Raji (cell line): ENCODE results near the gene C10orf105.

Experiments used
- POLR2A ChIP-seq: IDR thresholded peaks from 2 replicates; pipeline ENCODE4 v1.6.1; 2011; ENCODE audit warnings: low read depth, low read length, control low read depth; ENCODE audit not compliant: insufficient read depth

Gene C10orf105

GRCh38 chr10:71692598-71693306 is 26.8 kb downstream of the C10orf105 start:
- TF ChIP-seq POLR2A, result no peak

DNA sequence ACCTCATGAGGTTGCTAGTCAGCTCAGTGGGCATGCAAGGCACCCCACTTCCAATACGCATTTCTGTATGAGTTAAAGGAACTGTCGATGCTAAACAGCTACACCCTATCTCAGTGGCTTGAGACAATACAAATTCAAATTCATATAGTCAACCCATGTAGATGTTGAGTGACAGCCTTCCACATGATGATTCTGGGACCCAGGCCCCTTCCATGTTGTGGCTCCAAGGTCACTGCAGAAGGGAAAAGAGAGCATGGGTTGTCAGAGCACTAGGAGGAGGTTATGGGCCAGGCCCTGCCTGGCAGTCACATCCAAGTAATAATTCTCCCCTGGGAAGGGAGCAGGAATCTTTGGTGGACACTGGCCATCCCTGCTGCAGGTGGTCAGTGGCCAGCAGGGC is 28.2 kb downstream of the C10orf105 start:
- no peak for TF ChIP-seq POLR2A

DNA sequence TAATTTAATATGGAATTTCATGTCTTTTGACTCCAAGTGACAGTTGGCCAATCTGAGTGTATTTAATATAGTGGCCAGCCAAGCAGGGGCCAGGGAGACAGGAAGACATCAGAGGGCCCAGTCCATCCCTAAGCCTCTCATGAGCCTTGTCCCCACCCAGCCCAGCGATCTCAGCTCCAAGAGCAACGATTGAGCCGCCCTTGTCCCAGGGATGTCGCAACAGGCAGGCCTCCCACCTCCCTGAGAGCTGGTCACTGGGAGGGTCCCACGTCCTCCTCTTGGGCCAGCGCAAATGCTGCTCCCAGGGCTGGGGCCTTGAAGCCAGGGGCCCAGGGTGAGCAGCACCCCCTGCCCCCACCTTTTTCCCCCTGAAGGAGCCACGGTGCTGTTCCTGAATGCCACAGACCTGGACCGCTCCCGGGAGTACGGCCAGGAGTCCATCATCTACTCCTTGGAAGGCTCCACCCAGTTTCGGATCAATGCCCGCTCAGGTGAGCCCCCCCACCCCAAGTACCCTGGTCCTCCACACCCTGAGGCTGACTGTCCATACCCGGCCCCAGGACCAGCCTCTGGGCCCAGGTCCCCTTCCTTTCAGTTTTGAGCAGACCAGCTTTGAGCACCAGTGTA is 29.4 kb downstream of the C10orf105 start:
- no peak for TF ChIP-seq POLR2A

DNA sequence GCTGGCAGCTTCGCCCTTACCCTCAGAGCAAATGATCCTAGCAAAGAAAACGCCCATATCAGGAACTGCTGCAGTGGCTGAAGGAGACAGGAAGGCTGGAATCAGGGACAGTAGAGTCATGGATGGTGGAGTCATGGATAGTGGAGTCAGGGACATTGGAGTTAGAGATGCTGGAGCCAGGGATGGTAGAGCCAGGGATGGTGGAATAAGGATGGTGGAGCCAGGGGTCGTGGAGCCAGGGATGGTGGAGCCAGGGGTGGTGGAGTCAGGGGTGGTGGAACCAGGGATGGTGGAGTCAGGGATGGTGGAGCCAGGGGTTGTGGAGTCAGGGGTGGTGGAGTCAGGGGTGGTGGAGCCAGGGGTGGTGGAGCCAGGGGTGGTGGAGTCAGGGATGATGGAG is 31.3 kb downstream of the C10orf105 start:
- TF ChIP-seq POLR2A, result no peak

DNA sequence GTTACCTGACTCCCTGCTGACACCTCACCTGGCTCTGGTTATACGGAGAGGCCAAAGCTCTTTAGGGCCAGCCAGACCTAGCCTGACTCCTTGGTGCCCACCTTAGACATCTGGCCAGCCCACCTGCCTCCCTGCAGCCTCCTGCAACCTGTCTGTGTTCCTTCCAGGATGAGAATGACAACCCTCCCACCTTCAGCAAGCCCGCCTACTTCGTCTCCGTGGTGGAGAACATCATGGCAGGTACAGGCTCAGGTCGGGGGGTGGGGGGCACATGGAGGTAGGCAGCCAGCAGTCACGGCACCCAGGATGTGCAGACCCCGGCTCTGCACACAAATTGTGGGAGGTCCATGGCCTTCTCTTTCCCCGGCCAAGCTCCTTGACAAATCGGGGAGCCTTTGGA is 32.1 kb downstream of the C10orf105 start:
- TF ChIP-seq POLR2A, result no peak

GRCh38 chr10:71687077-71687476 is 32.5 kb downstream of the C10orf105 start:
- TF ChIP-seq POLR2A, result no peak

DNA sequence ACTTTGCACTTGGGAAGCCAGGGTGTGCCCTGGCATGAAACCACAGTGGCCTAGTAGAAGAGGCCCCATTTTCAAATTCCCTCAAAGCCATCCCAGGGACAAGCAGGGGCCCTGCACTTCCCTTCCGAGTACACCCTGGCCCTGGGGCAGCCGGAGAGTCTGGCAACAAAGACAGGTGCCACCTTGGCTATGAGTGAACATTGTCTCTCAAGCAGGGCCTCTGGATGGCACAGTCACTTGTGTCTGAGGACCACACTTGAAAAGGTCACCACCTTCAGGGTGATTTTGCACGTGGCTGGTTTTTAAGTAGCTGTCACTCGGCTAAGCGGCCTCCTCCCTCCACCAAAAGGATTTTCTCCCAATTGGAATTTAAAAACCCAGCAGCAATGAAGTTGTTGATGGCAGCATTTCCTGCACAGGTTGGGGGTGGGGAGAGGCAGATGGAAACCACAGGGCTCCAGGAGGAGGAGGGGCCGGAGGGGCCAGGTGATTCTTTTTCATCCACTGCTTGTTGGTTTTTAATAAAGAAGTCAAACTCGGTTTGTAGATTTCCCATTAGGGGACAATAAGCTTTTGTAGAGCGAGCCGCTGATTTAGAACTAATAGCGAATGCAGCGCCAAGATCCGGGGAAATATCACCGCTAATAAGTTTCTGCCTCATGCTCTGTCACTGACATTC is 33.9 kb downstream of the C10orf105 start:
- TF ChIP-seq POLR2A, result no peak

DNA sequence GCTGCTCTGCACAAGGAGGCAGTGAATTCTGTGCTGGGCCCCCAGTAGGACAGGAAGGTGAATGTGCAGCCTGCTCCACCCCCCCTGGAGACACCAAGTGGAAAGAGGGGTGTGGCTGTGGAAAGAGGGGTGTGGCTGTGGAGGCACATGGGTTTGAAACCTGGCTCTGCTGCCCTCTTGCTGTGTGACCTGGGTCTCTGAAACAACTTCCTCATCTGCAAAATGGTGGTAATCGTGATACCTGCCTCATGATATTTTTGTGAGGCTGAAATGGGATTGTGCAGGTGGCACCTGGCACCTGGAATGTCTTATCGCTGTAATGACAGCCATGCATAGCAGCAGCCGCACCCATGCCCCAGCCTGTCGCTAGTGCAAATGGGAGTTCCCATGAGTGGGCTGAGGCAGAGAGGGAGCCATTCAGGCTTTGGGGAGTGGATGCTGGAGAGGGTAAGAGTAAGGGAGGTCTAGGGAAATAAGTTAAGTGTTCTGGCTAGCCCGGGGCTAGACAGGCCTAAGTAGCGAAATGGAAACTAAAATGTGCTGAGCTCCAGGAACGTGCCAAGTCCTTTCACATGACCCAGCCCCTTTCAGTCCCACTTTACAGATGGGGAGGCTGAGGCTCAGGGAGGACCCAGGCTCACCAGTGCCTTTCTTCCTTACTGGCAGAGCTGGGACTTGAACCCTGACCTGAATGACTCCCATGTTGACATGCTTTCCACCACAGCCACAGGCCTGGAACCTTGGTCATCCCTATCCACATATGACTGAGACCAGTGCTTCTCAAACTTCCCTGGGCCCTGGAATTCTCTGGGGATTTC is 35.0 kb downstream of the C10orf105 start:
- no peak for TF ChIP-seq POLR2A

GRCh38 chr10:71683301-71683700 is 36.3 kb downstream of the C10orf105 start:
- no peak for TF ChIP-seq POLR2A

- TF ChIP-seq POLR2A, result no peak
Measured at GRCh38 chr10:71681977-71682376, 37.6 kb downstream of the C10orf105 start.

DNA sequence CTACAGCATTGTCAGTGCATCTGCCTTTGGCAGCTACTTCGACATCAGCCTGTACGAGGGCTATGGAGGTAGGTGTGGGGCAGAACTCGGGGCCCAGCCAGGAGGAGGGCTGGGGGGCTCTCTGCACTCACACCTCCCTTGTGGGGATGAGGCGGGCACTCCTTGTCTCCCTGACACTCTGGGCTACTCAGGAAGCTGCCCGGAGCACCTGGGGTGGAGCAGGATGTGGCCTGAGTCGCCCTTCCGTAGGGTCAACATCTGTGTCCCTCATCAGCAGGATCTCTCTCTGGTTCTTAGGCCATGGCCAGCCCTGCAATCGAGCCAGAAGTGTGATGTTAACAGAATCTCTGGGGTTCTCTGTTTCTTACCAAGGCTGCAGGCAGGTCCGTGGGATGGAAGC is 40.2 kb downstream of the C10orf105 start:
- TF ChIP-seq POLR2A, result no peak

GRCh38 chr10:71678057-71678805 is 41.3 kb downstream of the C10orf105 start:
- no peak for TF ChIP-seq POLR2A

DNA sequence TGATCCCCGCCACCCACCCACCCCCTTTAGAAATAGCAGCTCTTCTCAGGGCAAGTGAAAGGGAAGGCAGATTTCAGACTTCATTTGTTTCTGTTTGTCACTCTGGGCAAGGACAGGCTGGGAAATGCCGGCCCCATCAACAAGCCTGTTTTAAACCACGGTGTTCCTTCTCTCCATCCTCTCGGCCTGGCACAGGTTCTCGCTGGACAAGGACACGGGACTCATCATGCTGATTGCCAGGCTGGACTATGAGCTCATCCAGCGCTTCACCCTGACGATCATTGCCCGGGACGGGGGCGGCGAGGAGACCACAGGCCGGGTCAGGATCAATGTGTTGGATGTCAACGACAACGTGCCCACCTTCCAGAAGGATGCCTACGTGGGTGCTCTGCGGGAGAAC is 42.3 kb downstream of the C10orf105 start:
- no peak for TF ChIP-seq POLR2A

- TF ChIP-seq POLR2A, result no peak
Measured at GRCh38 chr10:71675295-71675970, 44.1 kb downstream of the C10orf105 start.
